Endothelial cell of umbilical vein (primary cell): ENCODE data around the gene GPATCH2. TPM values are rescaled to one million over a fixed set of nuclear protein-coding genes. Genes with fewer than 3 reads are reported as not detected.

Experiments
- BruUV-seq: library from RNA; stranded (reverse); fragments of 400-500 nt; replicated peaks from 2 replicates; lab custom pipeline; 2021; lab: Mats Ljungman, UMichigan
- CTCF ChIA-PET: fragments of 300-600, 350-600 bp; sonication (Branson Sonifier 250); formaldehyde crosslinking; loops from one replicate; lab custom pipeline; 2021; ENCODE audit warnings: antibody characterized with exemption, inconsistent platforms; lab: Charles Lee
- POLR2A ChIA-PET: fragments of 300-600, 350-600 bp; sonication (Branson Sonifier 250); formaldehyde crosslinking; loops from one replicate; lab custom pipeline; 2021; ENCODE audit warnings: antibody characterized with exemption, inconsistent platforms; lab: Charles Lee
- DNase-seq: peaks from one replicate; pipeline ENCODE4 v3.0.0-alpha.2; 2011; ENCODE audit warnings: low read depth, low spot score
- FAIRE-seq: peaks from 2 replicates; lab custom pipeline; 2011; peaks lifted over from hg19 to GRCh38; lab: Jason Lieb, UNC
- H2AFZ ChIP-seq: 2 replicates; pipeline ENCODE4 v1.6.0; 2012; ENCODE audit warnings: low read depth, low read length, control low read depth, inconsistent platforms
- H3K27ac ChIP-seq: 2 replicates; pipeline ENCODE4 v1.5.1; 2011; ENCODE audit warnings: low read depth, mild to moderate bottlenecking, control low read depth, low read length, moderate library complexity; ENCODE audit not compliant: insufficient read depth
- H3K27me3 ChIP-seq, 2 experiments: 2 replicates each; pipeline versions ENCODE4 v1.6.0 to v1.6.1; 2011; ENCODE audit warnings: low read length in 2 of 2, mixed read lengths in 1 of 2; ENCODE audit not compliant: control insufficient read depth in 2 of 2, insufficient read depth in 2 of 2
- H3K36me3 ChIP-seq, 2 experiments: 2 replicates in 1 of 2; 3 replicates in 1 of 2; pipeline ENCODE4 v1.5.1; 2011; ENCODE audit warnings: low read length in 2 of 2, mild to moderate bottlenecking in 1 of 2, moderate library complexity in 1 of 2; ENCODE audit not compliant: control insufficient read depth in 2 of 2, insufficient read depth in 2 of 2; ENCODE audit errors: extremely low read depth in 1 of 2
- H3K4me1 ChIP-seq: 3 replicates; pipeline ENCODE4 v1.5.1; 2011; ENCODE audit warnings: mild to moderate bottlenecking, low read length; ENCODE audit not compliant: control insufficient read depth, insufficient read depth; ENCODE audit errors: extremely low read depth
- H3K4me2 ChIP-seq: 2 replicates; pipeline ENCODE4 v1.6.1; 2011; ENCODE audit warnings: low read length, control low read depth, mixed read lengths; ENCODE audit not compliant: insufficient read depth
- H3K4me3 ChIP-seq, 3 experiments: fragments of 200-600 bp in 1 of 3; sonication (generic), shearing (Covaris generic) in 1 of 3; replicated peaks in 1 of 3; 2 replicates each; pipeline ENCODE4 v1.5.1; 2011 to 2016; ENCODE audit warnings: control low read depth in 3 of 3, low read length in 3 of 3, mild to moderate bottlenecking in 2 of 3, inconsistent platforms in 1 of 3, low read depth in 1 of 3, moderate library complexity in 1 of 3; ENCODE audit not compliant: insufficient read depth in 1 of 3
- H3K79me2 ChIP-seq: 2 replicates; pipeline ENCODE4 v1.6.0; 2012; ENCODE audit warnings: low read length, inconsistent platforms; ENCODE audit not compliant: control insufficient read depth, insufficient read depth
- H3K9ac ChIP-seq: replicated peaks from 2 replicates; pipeline ENCODE3; 2011; ENCODE audit warnings: low read length, control low read depth; ENCODE audit not compliant: insufficient read depth; ENCODE audit errors: extremely low read depth
- H3K9me1 ChIP-seq: replicated peaks from 3 replicates; pipeline ENCODE4 v1.6.0; 2011; ENCODE audit warnings: mild to moderate bottlenecking, low read length; ENCODE audit not compliant: control insufficient read depth, insufficient read depth; ENCODE audit errors: extremely low read depth
- H3K9me3 ChIP-seq: replicated peaks from 2 replicates; pipeline ENCODE4 v1.5.1; 2012; ENCODE audit warnings: low read length, inconsistent platforms; ENCODE audit not compliant: control insufficient read depth, insufficient read depth
- H4K20me1 ChIP-seq: replicated peaks from 2 replicates; pipeline ENCODE3; 2011; ENCODE audit warnings: mild to moderate bottlenecking, low read length; ENCODE audit not compliant: control insufficient read depth, insufficient read depth; ENCODE audit errors: extremely low read depth
- CTCF ChIP-seq, 2 donors: IDR thresholded peaks; 1 replicate in 1 of 2; 2 replicates in 1 of 2; pipeline ENCODE4 v1.5.1; 2011; ENCODE audit warnings: low read length in 2 of 2, mild to moderate bottlenecking in 2 of 2, moderate library complexity in 2 of 2, control low read depth in 1 of 2, inconsistent platforms in 1 of 2, low read depth in 1 of 2; ENCODE audit not compliant: insufficient read depth in 1 of 2; ENCODE audit errors: extremely low read depth in 1 of 2
- EZH2 ChIP-seq: IDR thresholded peaks from 2 replicates; pipeline ENCODE4 v1.6.1; 2012; ENCODE audit warnings: borderline replicate concordance, low read depth, mild to moderate bottlenecking, moderate library complexity, low read length, inconsistent platforms; ENCODE audit not compliant: severe bottlenecking
- FOS ChIP-seq: IDR thresholded peaks from 2 replicates; pipeline ENCODE4 v1.6.1; 2011; ENCODE audit warnings: mild to moderate bottlenecking, low read length, moderate library complexity, borderline replicate concordance; ENCODE audit not compliant: insufficient read depth
- GATA2 ChIP-seq: IDR thresholded peaks from 2 replicates; pipeline ENCODE4 v1.7.0; 2011; ENCODE audit warnings: low read depth, mild to moderate bottlenecking, moderate library complexity, mixed read lengths, low read length; ENCODE audit not compliant: insufficient read length, insufficient read depth
- JUN ChIP-seq: IDR thresholded peaks from 2 replicates; pipeline ENCODE4 v1.6.1; 2011; ENCODE audit warnings: borderline replicate concordance, low read depth; ENCODE audit not compliant: insufficient read length, insufficient read depth
- MAX ChIP-seq: IDR thresholded peaks from 2 replicates; pipeline ENCODE4 v1.6.1; 2011; ENCODE audit not compliant: insufficient read depth, insufficient read length
- MYC ChIP-seq: IDR thresholded peaks from one replicate; pipeline ENCODE4 v1.6.1; 2011; ENCODE audit warnings: mild to moderate bottlenecking, low read depth, low read length
- POLR2A ChIP-seq: IDR thresholded peaks from 2 replicates; pipeline ENCODE4 v1.6.1; 2012; ENCODE audit warnings: low read depth, mild to moderate bottlenecking, control low read depth, low read length
- POLR2AphosphoS5 ChIP-seq: IDR thresholded peaks from 2 replicates; pipeline ENCODE4 v1.6.1; 2012; ENCODE audit warnings: low read depth, mild to moderate bottlenecking, control low read depth, low read length, moderate library complexity; ENCODE audit not compliant: insufficient read depth
- dilution Hi-C: fragments of 300-500 bp; cut with MboI; formaldehyde crosslinking; loops from one replicate; pipeline ENCODE4 v1.15.0; 2019; ENCODE audit warnings: low sequenced_read_pairs; ENCODE audit not compliant: extremely low pct_ligation_motif_present
- intact Hi-C: fragments of 100-400 bp; cut with micrococcal nuclease; formaldehyde crosslinking; loops from one replicate; pipeline ENCODE4 v1.10.0; 2022
- polyA plus RNA-seq, 4 experiments: library from polyadenylated mRNA; depleted of rRNA in 3 of 4; stranded (reverse) in 3 of 4; unstranded in 1 of 4; fragments of >200 nt; gene quantifications; 2 replicates each; pipeline versions ENCODE4 v1.2.1 to v1.2.3, GENCODE V29; 2011 to 2012; ENCODE audit warnings: missing spikeins in 1 of 4
- total RNA-seq: library from RNA; stranded (reverse); gene quantifications from 2 replicates; pipeline ENCODE4 v1.2.3, GENCODE V29; 2021

GPATCH2 gene
- total and polyA plus RNA-seq, 2 donors (not counting 3 experiments of a cell fraction or from before 2014, with no cell fraction given) = 3.3 to 15.6 TPM

- intact Hi-C loops = loop anchor here (2.0 to 10.0 kb wide), 3 partner anchors 231 to 1947 kb away; no protein-coding TSS in a partner anchor
- Histone ChIP-seq H3K9me1 (no peaks in the 10 kb centered on the region), H3K4me3 (no peak overlapping the region), H3K4me1 (no peaks in the 10 kb centered on the region), H3K27me3 (no peaks in the 10 kb centered on the region), H3K36me3 (no peaks in the 10 kb centered on the region), H3K9ac (no peak overlapping the region), H3K9me3 (no peaks in the 10 kb centered on the region), H3K4me2 (no peak overlapping the region), H2AFZ (no peak overlapping the region), H4K20me1 (no peaks in the 10 kb centered on the region), H3K79me2 (no peaks in the 10 kb centered on the region), H3K27ac (no peak overlapping the region)
- FAIRE-seq (no peak), DNase-seq (no peak)
- ChIA-PET CTCF (interaction anchor here (1.0 to 1.8 kb wide), 9 partner anchors 9 to 1060 kb away, joined by 3 to 11 read pairs (median 3); partner anchors contain the start of genes GPATCH2 and SPATA17), POLR2A (no interaction called here)
- BruUV-seq = no TSS peak
- TF ChIP-seq JUN (no peak), FOS (no peak), EZH2 (no peak), MYC (no peak), CTCF (IDR thresholded peaks at IDR 0.05; ENCODE audit: extremely low read depth in 1 of 2, insufficient read depth in 1 of 2, low read depth in 1 of 2, low read length in 2 of 2) (no peak), POLR2A (no peak), GATA2 (no peak), MAX (no peak), POLR2AphosphoS5 (no peak)
- dilution Hi-C loops = no loop called here
Observed at GRCh38 chr1:217661407-217661806, 30.5 kb upstream of the GPATCH2 start.
